Right lobe of liver (tissue), 4 donors: ENCODE data around the gene DTX3.

Source experiments
- CTCF ChIP-seq, 4 donors: fragments of 200-600 bp in 3 of 4; fragments of 450-650 bp in 1 of 4; IDR thresholded peaks; one replicate each; pipeline versions ENCODE4 v1.5.1 to v1.8.0; 2016 to 2022; ENCODE audit warnings: antibody characterized with exemption in 4 of 4, mild to moderate bottlenecking in 2 of 4
- POLR2A ChIP-seq: fragments of 450-650 bp; IDR thresholded peaks from one replicate; pipeline ENCODE4 v1.6.1; 2017; ENCODE audit warnings: antibody characterized with exemption, mild to moderate bottlenecking
- donor health status: DM: no; HTN: no; CAD: no.
- donor health status: DM: no; HTN: no; CAD: no.
- donor health status: DM: no; HTN: yes; CAD: no.

GRCh38 chr12:57618966-57619433 is 14.4 kb downstream of the DTX3 start:
- TF ChIP-seq CTCF (IDR thresholded peaks at IDR 0.05) (no peak), POLR2A (no peak)
